ENCODE measurements around the gene SMAD9.

SMAD9 gene

GRCh38 chr13:36817996-36818803 is 101.8 kb downstream of the SMAD9 start:
- peak; percentile 6 for DNase-seq (ENCODE audit: low spot score)

GRCh38 chr13:36815062-36815461 is 105.0 kb downstream of the SMAD9 start:
- no peak for DNase-seq (ENCODE audit: low spot score)

- no peak for DNase-seq (ENCODE audit: low spot score)
Observed at GRCh38 chr13:36814465-36814864, 105.6 kb downstream of the SMAD9 start.

- no peak for DNase-seq (ENCODE audit: low spot score)
Observed at GRCh38 chr13:36813225-36813624, 106.8 kb downstream of the SMAD9 start.

GRCh38 chr13:36807616-36808015 is 112.4 kb downstream of the SMAD9 start:
- no peak for DNase-seq (ENCODE audit: low spot score)

GRCh38 chr13:36806102-36806501 is 113.9 kb downstream of the SMAD9 start:
- no peak for DNase-seq (ENCODE audit: low spot score)

- no peak for DNase-seq (ENCODE audit: low spot score)
Observed at GRCh38 chr13:36804588-36804987, 115.5 kb downstream of the SMAD9 start.

- DNase-seq (ENCODE audit: low spot score): no peak
Observed at GRCh38 chr13:36801035-36801434, 119.0 kb downstream of the SMAD9 start.

GRCh38 chr13:36796052-36796451 is 124.0 kb downstream of the SMAD9 start:
- no peak for DNase-seq (ENCODE audit: low spot score)

GRCh38 chr13:36795463-36795862 is 124.6 kb downstream of the SMAD9 start:
- DNase-seq (ENCODE audit: low spot score): no peak
